Thoracic aorta (tissue), 2 donors: ENCODE measurements around the gene ADCY5. TPM values are rescaled to one million over a fixed set of nuclear protein-coding genes. Genes with fewer than 3 reads are reported as not detected.

ENCODE experiments used
- ATAC-seq: fragments of 150-250 bp; one replicate; pipeline ENCODE4 v1.8.0; 2017; ENCODE audit warnings: low read depth; ENCODE audit not compliant: insufficient number of reproducible peaks, low FRiP score
- DNase-seq: peaks from one replicate; pipeline ENCODE4 v3.0.0-alpha.2; 2020; ENCODE audit warnings: low spot score
- H3K27ac ChIP-seq, 2 donors: fragments of 200-600 bp; sonication (generic); 1 replicate in 1 of 2; 2 replicates in 1 of 2; pipeline ENCODE4 v1.5.1; 2016; ENCODE audit warnings: mild to moderate bottlenecking in 2 of 2, moderate library complexity in 2 of 2
- H3K27me3 ChIP-seq: fragments of 200-600 bp; sonication (generic); replicated peaks from 2 replicates; pipeline ENCODE4 v1.6.0; 2016; ENCODE audit warnings: mild to moderate bottlenecking; ENCODE audit not compliant: insufficient read depth
- H3K36me3 ChIP-seq: fragments of 200-600 bp; sonication (generic); one replicate; pipeline ENCODE4 v1.5.1; 2016
- H3K4me1 ChIP-seq, 2 donors: fragments of 200-600 bp; sonication (generic); 1 replicate in 1 of 2; 2 replicates in 1 of 2; pipeline versions ENCODE4 v1.5.1 to v1.6.0; 2016; ENCODE audit warnings: low read depth in 2 of 2, mild to moderate bottlenecking in 1 of 2; ENCODE audit not compliant: control insufficient read depth in 1 of 2
- H3K4me3 ChIP-seq: fragments of 200-600 bp; sonication (generic); 2 replicates; pipeline ENCODE4 v1.5.1; 2016; ENCODE audit warnings: mild to moderate bottlenecking
- H3K9me3 ChIP-seq: fragments of 200-600 bp; sonication (generic); 2 replicates; pipeline ENCODE4 v1.5.1; 2016
- CTCF ChIP-seq: fragments of 200-600 bp; sonication (generic); IDR thresholded peaks from one replicate; pipeline ENCODE4 v1.5.1; 2019; ENCODE audit warnings: antibody characterized with exemption
- total RNA-seq, 2 donors: library from RNA; depleted of rRNA; stranded (reverse); fragments of >200 nt; gene quantifications; one replicate each; pipeline versions ENCODE4 v1.1.0 to v1.2.3, GENCODE V29; 2016

The ADCY5 gene
- total RNA-seq, 2 donors from 2014 or later, result 104 to 123 TPM

- Histone ChIP-seq H3K27me3 (no peaks in the 10 kb centered on the region), H3K27ac (peak overlapping the region; percentile 92 to 95), H3K4me1 (peaks cover 34 to 92% of the 10 kb centered on the region in 2 donors), H3K9me3 (no peaks in the 10 kb centered on the region), H3K4me3 (peak overlapping the region; percentile 28), H3K36me3 (no peaks in the 10 kb centered on the region)
- ATAC-seq, result no peak
- no peak for TF ChIP-seq CTCF
- DNase-seq, result no peak
Measured at GRCh38 chr3:123400169-123400568, 48.7 kb downstream of the ADCY5 start.

- Histone ChIP-seq H3K9me3 (no peaks in the 10 kb centered on the region), H3K27ac (peak overlapping the region; percentile 92 to 95), H3K4me1 (peaks cover 32 to 92% of the 10 kb centered on the region in 2 donors), H3K36me3 (no peaks in the 10 kb centered on the region), H3K4me3 (peak overlapping the region; percentile 4), H3K27me3 (no peaks in the 10 kb centered on the region)
- ATAC-seq (no peak), DNase-seq (no peak)
- TF ChIP-seq CTCF, result no peak
Measured at GRCh38 chr3:123399653-123400052, 49.2 kb downstream of the ADCY5 start.

- ATAC-seq (no peak), DNase-seq (no peak)
- H3K4me3 ChIP-seq, result peak overlapping the region; percentile 19
- peaks cover 31 to 89% of the 10 kb centered on the region in 2 donors for H3K4me1 ChIP-seq
- H3K36me3 ChIP-seq, result no peaks in the 10 kb centered on the region
- H3K9me3 ChIP-seq, result no peaks in the 10 kb centered on the region
- H3K27ac ChIP-seq, result peak overlapping the region; percentile 92 to 95
- TF ChIP-seq CTCF, result no peak
- no peaks in the 10 kb centered on the region for H3K27me3 ChIP-seq
Measured at GRCh38 chr3:123397921-123398785, 50.7 kb downstream of the ADCY5 start.

- Histone ChIP-seq H3K9me3 (no peaks in the 10 kb centered on the region), H3K27me3 (no peaks in the 10 kb centered on the region), H3K4me1 (peaks cover 38 to 89% of the 10 kb centered on the region in 2 donors), H3K36me3 (no peaks in the 10 kb centered on the region), H3K4me3 (peak overlapping the region; percentile 37), H3K27ac (peak overlapping the region; percentile 92 to 95)
- TF ChIP-seq CTCF, result no peak
- DNase-seq (no peak), ATAC-seq (peak; percentile 41)
Measured at GRCh38 chr3:123397050-123397590, 51.8 kb downstream of the ADCY5 start.

- H3K9me3 ChIP-seq, result no peaks in the 10 kb centered on the region
- peaks cover 44 to 90% of the 10 kb centered on the region in 2 donors for H3K4me1 ChIP-seq
- ATAC-seq (peak; percentile 32), DNase-seq (no peak)
- TF ChIP-seq CTCF, result no peak
- no peaks in the 10 kb centered on the region for H3K27me3 ChIP-seq
- no peaks in the 10 kb centered on the region for H3K36me3 ChIP-seq
- H3K27ac ChIP-seq, result peak overlapping the region; percentile 92 to 95
- H3K4me3 ChIP-seq, result peak overlapping the region; percentile 37
Measured at GRCh38 chr3:123396171-123397049, 52.5 kb downstream of the ADCY5 start.
